GM18858 (cell line): ENCODE results near the gene MORC3.
"Not testable (repeated sequence)": the region's sequence is repeated elsewhere in the genome, so short reads cannot be mapped to it uniquely, and the experiment has no call there.

Experiments
- ATAC-seq: cut with Tn5 transposase; IDR thresholded peaks from one replicate; pipeline ENCODE4 v1.9.1; 2021; ENCODE audit not compliant: unreplicated experiment

MORC3 gene

DNA sequence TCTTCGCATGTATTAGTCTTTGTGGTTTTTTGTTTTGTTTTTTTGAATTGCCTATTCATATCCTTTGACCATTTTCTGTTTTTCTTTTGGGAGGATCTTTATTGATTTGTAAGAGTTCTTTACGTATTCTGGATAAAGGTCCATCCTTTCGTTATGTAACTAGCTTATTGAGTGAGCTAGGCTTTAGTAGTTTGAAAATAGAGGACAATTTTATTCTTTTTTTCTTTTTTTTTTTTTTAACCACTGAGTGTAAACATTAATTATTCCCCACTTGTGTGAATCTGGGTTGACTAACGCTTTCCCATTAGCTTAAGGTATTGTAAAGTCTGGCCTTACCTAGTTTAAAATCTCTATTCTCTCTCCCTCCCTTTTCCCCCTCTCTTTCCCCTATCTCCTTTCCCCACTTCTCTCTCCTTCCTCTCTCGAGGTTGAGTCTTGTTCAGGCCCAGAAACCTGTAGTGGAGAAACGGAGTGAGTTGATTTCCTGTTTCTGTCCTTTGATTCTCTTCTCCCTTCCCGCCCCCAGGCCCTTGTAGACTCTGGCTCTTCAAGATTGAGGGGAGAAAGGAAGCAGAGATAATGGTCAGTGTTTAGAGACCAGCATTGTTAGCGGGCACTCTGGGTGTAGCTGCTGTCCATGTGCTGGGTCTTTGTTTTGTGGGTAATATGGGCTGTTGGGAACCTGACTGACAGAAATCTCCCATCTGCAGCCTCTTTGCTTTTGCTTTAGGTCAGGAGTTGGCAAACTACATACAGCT is 1.5 kb downstream of the MORC3 start:
- no peak for ATAC-seq

DNA sequence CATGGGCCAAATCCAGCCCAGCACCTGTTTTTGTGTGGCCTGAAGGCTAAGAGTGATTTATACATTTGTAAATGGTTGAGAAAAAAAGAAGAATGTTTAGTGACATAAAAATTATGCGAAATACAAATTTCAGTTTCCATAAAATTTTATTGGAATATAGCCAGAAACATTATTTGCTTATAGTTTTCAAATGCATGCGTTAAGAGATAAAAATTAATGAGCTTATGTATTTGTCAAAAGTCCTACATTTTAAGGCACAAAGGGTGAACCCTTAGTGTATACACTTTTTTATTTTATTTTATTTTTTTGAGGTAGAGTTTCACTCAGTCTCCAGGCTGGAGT is 2.1 kb downstream of the MORC3 start:
- no peak for ATAC-seq

DNA sequence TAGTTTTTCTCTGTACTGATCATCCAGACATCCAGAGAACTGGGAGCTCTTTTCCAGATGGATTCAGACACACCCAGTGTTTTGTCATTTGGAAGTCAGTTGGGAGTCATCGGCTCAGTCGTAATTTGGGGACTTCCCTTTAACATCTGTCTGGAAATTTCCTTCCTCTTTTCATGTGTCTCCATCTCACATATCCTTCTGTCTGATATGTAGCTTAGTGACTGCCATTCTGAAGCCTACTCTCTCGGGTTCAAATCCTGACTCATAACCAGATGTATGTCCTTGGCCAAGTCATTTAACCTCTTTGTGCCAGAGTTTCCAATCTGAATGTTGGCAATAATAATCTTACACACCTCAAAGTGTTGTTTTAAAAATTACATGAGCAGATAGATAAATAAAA is 3.0 kb downstream of the MORC3 start:
- ATAC-seq = no peak

DNA sequence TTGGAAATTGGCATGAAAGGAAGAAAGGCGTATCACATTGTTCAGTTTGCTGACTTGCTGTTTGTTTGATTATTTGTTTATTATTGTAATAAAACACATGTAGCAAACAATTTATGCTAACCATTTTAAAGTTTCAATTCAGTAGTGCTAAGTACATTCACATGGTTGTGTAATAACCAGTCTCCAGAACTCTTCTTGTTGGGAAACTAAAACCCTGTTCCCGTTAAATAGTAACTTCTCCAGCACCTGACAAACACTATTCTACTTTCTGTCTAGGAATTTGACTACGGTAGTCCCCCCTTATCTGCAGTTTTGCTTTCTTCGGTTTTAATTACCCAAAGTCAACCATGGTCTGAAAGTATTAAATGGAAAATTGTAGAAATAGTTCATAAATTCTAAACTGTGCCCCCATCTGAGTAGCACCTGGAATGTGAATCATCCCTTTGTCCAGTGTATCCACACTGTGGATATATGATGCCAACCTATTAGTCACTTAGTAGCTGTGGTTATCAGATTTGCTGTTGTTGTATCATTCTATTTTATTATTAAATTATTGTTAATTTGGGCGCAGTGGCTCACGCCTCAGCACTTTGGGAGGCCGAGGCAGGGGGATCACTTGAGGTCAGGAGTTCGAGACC is 5.5 kb downstream of the MORC3 start:
- no peak for ATAC-seq

DNA sequence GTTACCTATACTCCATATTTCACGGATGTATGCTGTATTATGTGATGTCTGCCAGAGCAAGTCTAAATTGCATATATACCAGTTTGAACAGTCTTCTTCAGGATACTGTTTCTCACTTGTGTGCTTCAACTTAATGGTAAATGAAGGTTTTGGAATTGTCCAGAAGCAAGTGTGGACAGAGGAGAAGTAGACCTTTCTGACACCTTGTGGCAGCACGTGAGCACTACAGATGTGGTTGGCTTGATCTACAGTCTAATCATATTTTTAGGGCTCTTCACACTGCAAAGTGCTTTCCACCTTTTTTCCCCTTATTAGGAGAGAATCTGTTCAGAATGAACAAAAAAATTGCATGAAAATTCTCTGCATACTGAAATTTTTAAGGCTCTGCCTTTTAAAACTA is 10.9 kb downstream of the MORC3 start:
- no peak for ATAC-seq

DNA sequence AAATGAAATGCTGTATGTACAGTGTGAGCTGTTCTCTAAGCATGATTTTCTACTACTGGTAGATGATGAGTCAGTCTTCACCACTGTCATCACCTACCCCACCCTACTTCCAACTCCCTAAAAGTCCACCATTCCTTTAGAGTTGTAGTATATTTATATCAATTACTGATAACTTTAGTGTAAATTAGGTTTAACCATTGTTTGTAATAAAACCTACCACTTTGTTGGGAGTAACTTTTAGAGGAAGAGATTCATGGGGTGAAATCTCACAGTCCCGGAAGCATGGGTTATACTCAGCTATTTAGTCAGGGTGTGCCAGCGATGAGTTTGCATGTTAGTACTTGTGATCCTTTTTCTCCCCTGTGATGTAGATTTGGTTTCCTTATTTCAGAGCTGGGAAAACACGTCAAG is 17.1 kb downstream of the MORC3 start:
- ATAC-seq = no peak

DNA sequence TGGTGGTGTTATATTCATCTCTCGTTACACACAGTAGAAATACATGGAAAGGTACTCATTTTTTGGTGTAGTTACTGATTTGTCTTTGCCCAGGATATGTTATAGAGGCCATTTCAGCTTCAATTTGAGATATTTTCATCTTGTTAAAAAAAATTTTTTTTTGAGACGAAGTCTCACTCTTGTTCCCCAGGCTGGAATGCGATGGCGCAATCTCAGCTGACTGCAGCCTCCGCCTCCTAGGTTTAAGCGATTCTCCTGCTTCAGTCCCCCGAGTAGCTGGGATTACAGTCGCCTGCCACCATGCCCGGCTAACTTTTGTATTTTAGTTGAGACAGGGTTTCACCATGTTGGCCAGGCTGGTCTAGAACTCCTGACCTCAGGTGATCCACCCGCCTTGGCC is 19.0 kb downstream of the MORC3 start:
- no peak for ATAC-seq

DNA sequence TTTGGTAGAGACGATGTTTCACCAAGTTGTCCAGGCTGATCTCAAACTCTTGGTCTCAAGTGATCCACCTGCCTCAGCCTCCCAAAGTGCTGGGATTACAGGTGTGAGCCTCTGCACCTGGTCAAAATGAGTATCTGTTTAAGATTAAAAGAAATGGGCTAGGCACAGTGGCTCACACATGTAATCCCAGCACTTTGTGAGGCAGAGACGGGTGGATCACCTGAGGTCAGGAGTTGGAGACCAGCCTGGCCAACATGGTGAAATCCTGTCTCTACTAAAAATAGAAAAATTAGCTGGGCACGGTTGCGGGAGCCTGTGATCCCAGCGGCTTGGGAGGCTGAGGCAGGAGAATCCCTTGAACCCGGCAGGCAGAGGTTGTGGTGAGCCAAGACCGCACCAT is 22.6 kb downstream of the MORC3 start:
- ATAC-seq = not testable (repeated sequence)

DNA sequence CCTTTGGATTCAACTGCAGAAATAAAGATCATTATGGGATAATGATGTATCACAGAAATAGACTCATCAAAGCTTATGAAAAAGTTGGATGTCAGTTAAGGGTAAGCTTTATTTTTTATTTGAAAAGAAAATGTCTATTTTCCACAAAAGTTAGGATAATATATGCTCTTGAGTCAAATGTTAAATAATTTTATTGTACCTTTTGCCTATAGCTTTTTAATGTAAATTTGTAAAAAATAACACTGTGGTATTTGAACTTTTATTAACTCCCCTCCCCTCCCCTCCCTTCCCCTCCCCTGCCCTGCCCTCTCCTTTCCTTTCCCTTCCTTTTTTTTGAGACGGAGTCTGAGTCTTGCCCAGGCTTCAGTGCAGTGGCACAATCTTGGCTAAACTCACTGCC is 24.9 kb downstream of the MORC3 start:
- no peak for ATAC-seq

DNA sequence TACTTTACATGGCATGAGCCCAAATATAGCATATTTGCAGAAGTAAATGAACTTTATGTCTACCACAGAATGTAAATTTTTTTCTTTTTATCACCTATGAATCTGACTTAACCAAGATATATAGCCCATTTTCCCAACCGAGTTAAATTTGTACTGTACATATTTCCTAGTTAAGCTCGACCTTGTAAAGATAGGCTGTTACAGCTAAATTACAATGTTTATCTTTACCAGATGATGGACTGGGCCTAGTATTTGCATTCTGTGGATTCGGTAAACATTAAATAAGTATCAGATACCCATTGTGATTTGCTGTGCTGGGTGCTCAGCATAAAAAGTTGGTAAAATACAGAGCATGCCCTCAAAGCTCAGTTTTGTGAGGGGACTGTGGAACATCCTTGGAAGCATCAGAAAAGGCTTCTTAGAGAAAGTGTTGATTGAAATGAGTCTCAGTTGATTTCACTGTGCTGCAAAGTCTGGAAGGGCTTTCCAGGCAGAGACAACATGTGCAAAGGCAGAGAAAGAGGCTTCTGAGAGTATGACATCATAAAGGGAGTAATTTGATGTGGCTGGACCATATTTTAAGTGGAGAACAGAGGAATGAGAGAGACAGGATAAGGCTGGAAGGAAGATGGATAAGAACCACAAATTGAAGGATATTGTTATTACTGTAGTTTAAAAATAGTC is 27.4 kb downstream of the MORC3 start:
- ATAC-seq = no peak

DNA sequence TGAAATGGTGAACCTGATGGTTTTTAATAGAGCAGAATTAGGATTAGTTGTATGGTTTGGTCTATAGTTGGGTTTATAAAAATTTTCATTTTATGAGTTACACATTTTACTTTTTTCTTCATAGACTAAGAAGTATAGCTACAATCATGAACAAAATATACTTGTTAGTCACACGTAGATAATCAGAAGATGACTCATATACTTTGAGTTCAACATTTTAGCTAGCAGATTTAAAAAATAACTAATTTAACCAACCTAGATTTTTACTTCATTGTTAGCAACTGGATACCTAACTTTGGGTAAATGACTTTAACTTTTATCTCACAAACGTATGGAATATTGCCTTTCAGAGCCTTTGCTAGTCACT is 27.9 kb downstream of the MORC3 start:
- ATAC-seq = no peak

DNA sequence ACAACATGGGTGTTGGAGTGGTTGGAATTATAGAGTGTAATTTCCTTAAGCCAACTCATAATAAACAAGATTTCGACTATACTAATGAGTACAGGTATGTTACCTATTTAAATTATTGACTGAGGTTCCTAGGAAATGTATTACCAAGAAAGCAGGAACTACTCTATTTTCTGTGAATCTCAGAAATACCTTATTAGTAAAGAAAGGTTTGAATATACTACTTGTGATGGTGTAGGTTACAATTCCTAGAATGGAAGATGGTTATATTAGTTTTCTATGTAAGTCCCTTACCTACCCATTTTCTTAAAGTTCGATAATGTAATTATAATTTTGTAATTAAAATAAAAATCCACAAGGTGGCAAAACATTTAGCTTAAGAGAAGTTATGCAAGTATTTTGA is 29.3 kb downstream of the MORC3 start:
- ATAC-seq = no peak

DNA sequence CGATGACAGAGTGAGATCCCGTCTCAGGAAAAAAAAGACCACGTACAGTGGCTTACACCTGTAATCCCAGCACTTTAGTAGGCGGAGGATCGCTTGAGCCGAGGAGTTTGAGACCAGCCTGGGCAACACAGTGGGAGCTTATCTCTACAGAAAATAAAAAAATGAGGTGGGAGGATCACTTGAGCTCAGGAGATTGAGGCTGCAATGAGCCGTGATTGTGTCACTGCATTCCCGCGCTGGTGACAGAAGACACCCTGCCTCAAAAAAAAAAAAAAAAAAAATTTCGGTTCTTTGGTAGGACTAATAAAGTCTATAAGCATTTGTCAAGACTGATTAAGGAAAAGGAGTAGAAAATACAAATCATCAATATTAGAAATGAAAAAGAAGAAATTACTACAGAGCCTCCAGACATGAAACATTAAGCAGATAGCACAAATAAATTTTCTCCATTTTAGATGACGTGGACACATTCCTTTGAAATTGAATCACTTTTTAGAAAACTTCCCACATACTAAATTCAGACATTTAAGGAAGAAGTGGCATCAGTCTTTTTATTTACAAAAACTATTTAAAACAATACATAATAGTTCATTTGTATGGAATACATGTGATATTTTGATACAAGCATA is 30.4 kb downstream of the MORC3 start:
- no peak for ATAC-seq

DNA sequence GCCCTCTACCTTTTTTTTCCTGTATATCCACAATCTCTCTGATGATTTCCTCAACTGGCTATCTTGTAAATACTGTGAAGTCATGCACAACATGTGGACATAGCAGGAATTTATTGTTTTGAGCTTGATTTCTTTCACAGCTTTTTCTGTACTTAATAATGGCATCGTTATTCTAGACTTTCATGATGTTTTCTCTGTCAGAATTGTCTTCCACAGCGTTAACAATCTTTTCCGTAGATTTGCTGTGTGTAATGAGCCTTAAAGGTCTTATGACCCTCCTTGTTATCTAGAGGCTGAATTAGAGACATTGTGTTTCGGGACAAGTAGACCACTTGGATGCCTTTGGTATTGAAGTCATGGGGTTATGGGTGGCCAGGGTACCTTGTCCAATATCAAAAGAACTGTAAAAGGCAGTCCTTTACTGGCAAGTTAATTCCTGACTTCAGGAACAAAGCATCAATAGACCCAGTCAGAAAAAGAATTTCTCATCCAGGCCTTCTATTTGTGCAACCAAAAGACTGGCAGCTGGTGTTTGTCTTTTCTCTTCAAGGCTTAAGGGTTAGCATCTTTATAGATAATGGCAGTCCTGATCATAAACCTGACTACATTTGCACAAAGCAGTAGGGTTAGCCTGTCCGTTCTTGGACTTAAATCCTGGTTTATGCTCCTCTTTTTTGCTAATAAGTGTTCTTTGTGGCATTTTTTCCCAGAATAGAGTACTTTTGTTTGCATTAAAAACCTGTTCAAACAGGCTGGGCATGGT is 35.1 kb downstream of the MORC3 start:
- ATAC-seq = no peak

DNA sequence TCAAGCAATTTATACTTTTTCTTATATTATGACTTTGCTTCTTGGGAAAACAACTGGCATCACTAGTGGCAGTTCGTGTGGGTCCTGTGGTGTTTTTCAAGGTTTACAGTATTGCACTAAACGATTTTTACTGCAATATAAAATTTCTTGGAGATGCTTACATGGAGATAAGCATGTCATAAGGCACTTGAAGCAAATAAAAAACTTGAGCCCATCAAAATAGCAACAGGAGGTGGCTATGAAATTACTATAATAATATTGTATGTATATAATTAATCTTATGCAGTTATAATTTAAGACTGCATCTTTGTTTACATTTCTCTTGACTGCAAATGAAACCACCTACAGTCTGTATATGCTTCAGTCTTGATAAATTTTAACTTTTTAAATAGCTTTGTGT is 35.9 kb downstream of the MORC3 start:
- ATAC-seq = no peak

DNA sequence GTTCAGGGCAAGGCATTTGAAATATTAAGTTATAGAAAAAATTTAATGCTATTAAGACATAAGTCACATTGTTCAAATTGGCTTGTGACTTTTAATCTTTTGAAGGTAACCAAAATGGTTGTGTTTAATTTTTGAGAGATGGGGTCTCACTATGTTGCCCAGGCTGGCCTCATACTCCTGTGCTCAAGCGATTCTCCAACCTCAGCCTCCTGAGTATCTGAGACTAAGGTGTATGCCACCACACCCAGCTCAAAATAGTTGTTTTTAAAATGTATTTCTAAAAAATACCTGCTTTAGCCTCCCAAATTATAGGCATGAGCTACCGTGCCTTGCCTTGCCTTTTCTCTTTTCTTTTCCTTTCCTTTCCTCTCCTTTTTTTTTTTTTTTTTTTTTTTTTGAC is 39.2 kb downstream of the MORC3 start:
- no peak for ATAC-seq

DNA sequence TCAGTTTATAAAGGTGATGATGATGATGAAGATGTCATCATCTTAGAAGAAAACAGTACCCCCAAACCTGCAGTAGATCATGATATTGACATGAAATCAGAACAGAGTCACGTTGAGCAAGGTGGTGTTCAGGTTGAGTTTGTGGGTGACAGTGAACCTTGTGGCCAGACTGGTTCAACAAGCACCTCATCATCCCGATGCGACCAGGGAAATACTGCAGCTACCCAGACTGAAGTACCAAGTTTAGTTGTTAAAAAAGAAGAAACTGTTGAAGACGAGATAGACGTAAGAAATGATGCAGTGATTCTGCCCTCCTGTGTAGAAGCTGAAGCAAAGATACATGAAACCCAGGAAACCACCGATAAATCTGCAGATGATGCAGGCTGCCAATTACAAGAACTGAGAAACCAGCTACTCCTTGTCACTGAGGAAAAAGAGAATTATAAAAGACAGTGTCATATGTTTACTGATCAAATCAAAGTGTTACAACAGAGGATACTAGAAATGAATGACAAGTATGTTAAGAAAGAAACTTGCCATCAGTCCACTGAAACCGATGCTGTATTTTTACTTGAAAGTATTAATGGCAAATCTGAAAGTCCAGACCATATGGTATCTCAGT is 49.2 kb downstream of the MORC3 start:
- ATAC-seq = no peak

DNA sequence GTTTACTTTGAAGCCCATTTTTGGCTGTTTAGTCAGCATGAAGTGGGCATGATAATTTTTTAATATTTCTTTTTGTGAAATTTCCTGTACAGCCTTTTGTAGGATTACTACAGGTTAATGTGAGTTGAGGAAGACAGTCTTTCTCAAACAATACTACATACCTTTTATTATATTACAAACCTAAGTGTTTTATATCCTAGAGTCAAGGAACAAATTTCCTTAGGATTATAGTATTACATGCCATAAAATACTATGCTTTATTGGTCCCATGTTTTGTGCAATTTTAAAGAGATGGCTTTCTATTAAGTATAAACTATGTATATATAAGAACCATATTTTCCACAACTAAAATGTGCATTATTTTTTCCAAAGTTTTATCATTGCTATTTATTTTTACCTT is 56.0 kb downstream of the MORC3 start:
- ATAC-seq = no peak

DNA sequence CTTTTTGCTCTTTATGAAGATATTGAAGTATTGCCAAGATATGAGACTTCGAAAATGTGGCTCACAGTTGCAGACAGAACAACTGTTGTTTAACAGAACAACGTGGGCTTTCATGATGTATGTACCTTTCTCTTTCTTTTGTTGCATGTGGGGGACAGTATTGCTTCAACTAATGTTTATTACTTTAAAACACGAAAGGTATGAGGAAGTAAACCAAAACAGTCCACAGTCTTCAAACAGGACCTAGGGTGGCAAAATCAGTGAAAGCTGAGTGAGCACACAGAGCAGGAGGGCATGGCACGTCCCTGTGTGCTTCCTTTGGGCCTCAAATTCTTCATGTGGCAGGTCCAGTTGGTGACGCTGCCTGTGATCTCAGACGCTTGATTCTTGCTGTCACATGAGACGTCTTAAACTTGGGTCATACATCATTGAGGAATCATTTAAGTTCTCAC is 57.4 kb downstream of the MORC3 start:
- ATAC-seq = no peak

DNA sequence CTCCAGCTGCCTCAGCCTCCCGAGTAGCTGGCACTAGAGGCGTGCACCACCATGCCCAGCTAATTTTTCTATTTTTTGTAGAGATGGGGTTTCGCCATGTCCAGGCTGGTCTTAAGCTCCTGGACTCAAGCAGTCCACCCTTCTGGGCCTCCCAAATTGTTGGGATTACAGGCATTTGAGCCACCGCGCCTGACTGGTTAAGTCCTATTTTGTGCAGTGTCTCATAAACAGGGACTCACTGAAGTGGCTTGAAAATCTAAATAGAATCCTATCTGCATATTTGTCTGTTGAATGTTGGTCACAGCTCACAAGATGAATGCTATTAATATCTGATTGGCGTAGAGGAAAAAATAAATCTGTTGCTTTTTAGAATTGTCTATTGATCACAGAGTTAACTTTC is 59.3 kb downstream of the MORC3 start:
- ATAC-seq = no peak
